WTC11 (cell line): ENCODE data around the gene USP17L29. TPM values are rescaled to one million over a fixed set of nuclear protein-coding genes. Genes with fewer than 3 reads are reported as not detected.
"Not testable (repeated sequence)": the region's sequence is repeated elsewhere in the genome, so short reads cannot be mapped to it uniquely, and the experiment has no call there.

Experiments used
- ATAC-seq: fragments of 200-7000 bp; cut with Tn5 transposase; 2 replicates; pipeline ENCODE4 v1.10.0; 2021; ENCODE audit warnings: mild to moderate bottlenecking, moderate library complexity
- Bru-seq: library from RNA; stranded (reverse); fragments of 400-500 nt; gene quantifications from one replicate; lab custom pipeline; 2021; lab: Mats Ljungman, UMichigan
- CTCF ChIA-PET: fragments of 300-600 bp; sonication (Branson Sonifier 250); formaldehyde crosslinking; loops from one replicate; lab custom pipeline; 2021; ENCODE audit warnings: antibody characterized with exemption; lab: Charles Lee
- POLR2A ChIA-PET: fragments of 350-600 bp; sonication (Branson Sonifier 250); formaldehyde crosslinking; loops from one replicate; lab custom pipeline; 2021; ENCODE audit warnings: antibody characterized with exemption; lab: Charles Lee
- DNase-seq: peaks from one replicate; pipeline ENCODE4 v3.0.0; 2021; ENCODE audit warnings: low spot score
- H3K27ac Mint-ChIP-seq: 2 replicates; pipeline ENCODE4 v1.8.0; 2021; ENCODE audit warnings: mixed read lengths
- H3K27me3 Mint-ChIP-seq: 2 replicates; pipeline ENCODE4 v1.8.0; 2021; ENCODE audit warnings: low read depth, mild to moderate bottlenecking, moderate library complexity, mixed read lengths
- H3K36me3 Mint-ChIP-seq: 2 replicates; pipeline ENCODE4 v1.8.0; 2021; ENCODE audit warnings: mixed read lengths
- H3K4me1 Mint-ChIP-seq: 2 replicates; pipeline ENCODE4 v1.8.0; 2022; ENCODE audit warnings: mixed read lengths
- H3K4me3 Mint-ChIP-seq: 2 replicates; pipeline ENCODE4 v1.8.0; 2021; ENCODE audit warnings: mild to moderate bottlenecking, moderate library complexity, mixed read lengths
- H3K9me3 Mint-ChIP-seq: 2 replicates; pipeline ENCODE4 v1.8.0; 2021; ENCODE audit warnings: mixed read lengths
- long read RNA-seq, 3 experiments: library from RNA in 1 of 3; library from capped mRNA in 1 of 3; library from polyadenylated mRNA in 1 of 3; unstranded in 2 of 3; stranded (forward) in 1 of 3; transcript quantifications; one replicate each; pipeline ENCODE4 v2.0.0, GENCODE V29; 2021
- total RNA-seq: library from RNA; stranded (reverse); gene quantifications from 3 replicates; pipeline ENCODE4 v1.2.3, GENCODE V29; 2021

The USP17L29 gene
- total RNA-seq (not detected in 3 replicates), Bru-seq, nascent RNA (not detected)
- long read RNA-seq, experiment 1: 0 reads
- long read RNA-seq, experiment 2: 0 reads
- long read RNA-seq, experiment 3: 0 reads

DNA sequence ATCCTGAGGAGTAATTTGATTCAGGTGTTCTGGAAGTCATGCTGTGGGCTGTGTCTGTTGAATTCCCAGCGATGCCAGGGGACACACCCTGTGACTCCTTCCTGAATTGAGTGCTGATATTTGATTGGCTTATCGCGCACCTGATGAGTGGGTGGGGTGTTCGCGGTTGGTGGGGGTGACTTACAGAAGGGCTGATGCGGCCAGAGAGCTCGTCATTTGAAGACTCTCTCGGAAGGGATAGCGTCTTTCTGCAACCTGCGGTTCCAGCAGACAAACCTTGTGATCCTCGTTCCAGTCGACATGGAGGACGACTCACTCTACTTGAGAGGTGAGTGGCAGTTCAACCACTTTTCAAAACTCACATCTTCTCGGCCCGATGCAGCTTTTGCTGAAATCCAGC is at the start of gene USP17L29:
TSS of gene USP17L29 (plus strand) at position 301 of the 400 bp plus-strand sequence. CDS start at position 301, 0 bp downstream.
- H3K27me3 Mint-ChIP-seq, H3K9me3 Mint-ChIP-seq, H3K4me1 Mint-ChIP-seq, H3K36me3 Mint-ChIP-seq, CTCF ChIA-PET, POLR2A ChIA-PET, DNase-seq, ATAC-seq, H3K4me3 Mint-ChIP-seq, H3K27ac Mint-ChIP-seq: not testable (repeated sequence)

DNA sequence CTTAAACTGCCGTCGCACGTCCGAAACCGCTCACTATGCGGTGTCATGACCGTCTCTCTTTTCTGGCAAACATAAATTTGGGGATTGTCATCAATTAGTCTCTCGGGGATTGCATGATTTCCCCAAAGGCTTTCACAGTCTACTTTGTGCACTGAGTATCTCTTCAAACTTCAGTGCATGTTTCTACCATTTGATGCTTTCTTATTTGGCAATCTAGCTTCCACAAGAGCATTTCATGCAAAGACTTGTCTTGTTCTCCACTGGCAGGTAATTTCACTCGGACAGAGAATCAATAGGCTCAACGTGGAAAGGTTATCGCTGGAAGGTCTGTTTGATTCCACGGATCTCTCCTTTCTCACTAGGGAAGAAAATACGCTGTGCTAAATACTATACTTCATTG is 29.2 kb upstream of the USP17L29 start:
- DNase-seq, H3K4me3 Mint-ChIP-seq, H3K4me1 Mint-ChIP-seq, POLR2A ChIA-PET, ATAC-seq, H3K27ac Mint-ChIP-seq, H3K36me3 Mint-ChIP-seq, CTCF ChIA-PET, H3K9me3 Mint-ChIP-seq, H3K27me3 Mint-ChIP-seq: not testable (repeated sequence)

DNA sequence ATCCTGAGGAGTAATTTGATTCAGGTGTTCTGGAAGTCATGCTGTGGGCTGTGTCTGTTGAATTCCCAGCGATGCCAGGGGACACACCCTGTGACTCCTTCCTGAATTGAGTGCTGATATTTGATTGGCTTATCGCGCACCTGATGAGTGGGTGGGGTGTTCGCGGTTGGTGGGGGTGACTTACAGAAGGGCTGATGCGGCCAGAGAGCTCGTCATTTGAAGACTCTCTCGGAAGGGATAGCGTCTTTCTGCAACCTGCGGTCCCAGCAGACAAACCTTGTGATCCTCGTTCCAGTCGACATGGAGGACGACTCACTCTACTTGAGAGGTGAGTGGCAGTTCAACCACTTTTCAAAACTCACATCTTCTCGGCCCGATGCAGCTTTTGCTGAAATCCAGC is 28.6 kb upstream of the USP17L29 start, which contains the start of gene USP17L24:
TSS of gene USP17L24 (plus strand) at position 301 of the 400 bp plus-strand sequence. CDS start at position 301, 0 bp downstream.
- H3K36me3 Mint-ChIP-seq, H3K4me3 Mint-ChIP-seq, H3K27me3 Mint-ChIP-seq, H3K4me1 Mint-ChIP-seq, H3K27ac Mint-ChIP-seq, POLR2A ChIA-PET, ATAC-seq, CTCF ChIA-PET, H3K9me3 Mint-ChIP-seq, DNase-seq: not testable (repeated sequence)

DNA sequence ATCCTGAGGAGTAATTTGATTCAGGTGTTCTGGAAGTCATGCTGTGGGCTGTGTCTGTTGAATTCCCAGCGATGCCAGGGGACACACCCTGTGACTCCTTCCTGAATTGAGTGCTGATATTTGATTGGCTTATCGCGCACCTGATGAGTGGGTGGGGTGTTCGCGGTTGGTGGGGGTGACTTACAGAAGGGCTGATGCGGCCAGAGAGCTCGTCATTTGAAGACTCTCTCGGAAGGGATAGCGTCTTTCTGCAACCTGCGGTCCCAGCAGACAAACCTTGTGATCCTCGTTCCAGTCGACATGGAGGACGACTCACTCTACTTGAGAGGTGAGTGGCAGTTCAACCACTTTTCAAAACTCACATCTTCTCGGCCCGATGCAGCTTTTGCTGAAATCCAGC is 23.8 kb upstream of the USP17L29 start, which contains the start of gene USP17L25:
TSS of gene USP17L25 (plus strand) at position 301 of the 400 bp plus-strand sequence. CDS start at position 301, 0 bp downstream.
- POLR2A ChIA-PET, H3K4me3 Mint-ChIP-seq, H3K9me3 Mint-ChIP-seq, DNase-seq, ATAC-seq, H3K4me1 Mint-ChIP-seq, H3K27me3 Mint-ChIP-seq, H3K36me3 Mint-ChIP-seq, CTCF ChIA-PET, H3K27ac Mint-ChIP-seq: not testable (repeated sequence)

DNA sequence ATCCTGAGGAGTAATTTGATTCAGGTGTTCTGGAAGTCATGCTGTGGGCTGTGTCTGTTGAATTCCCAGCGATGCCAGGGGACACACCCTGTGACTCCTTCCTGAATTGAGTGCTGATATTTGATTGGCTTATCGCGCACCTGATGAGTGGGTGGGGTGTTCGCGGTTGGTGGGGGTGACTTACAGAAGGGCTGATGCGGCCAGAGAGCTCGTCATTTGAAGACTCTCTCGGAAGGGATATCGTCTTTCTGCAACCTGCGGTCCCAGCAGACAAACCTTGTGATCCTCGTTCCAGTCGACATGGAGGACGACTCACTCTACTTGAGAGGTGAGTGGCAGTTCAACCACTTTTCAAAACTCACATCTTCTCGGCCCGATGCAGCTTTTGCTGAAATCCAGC is 19.1 kb upstream of the USP17L29 start, which contains the start of gene USP17L26:
TSS of gene USP17L26 (plus strand) at position 301 of the 400 bp plus-strand sequence. CDS start at position 301, 0 bp downstream.
- H3K4me3 Mint-ChIP-seq, POLR2A ChIA-PET, ATAC-seq, H3K36me3 Mint-ChIP-seq, H3K9me3 Mint-ChIP-seq, H3K4me1 Mint-ChIP-seq, CTCF ChIA-PET, H3K27ac Mint-ChIP-seq, DNase-seq, H3K27me3 Mint-ChIP-seq: not testable (repeated sequence)

DNA sequence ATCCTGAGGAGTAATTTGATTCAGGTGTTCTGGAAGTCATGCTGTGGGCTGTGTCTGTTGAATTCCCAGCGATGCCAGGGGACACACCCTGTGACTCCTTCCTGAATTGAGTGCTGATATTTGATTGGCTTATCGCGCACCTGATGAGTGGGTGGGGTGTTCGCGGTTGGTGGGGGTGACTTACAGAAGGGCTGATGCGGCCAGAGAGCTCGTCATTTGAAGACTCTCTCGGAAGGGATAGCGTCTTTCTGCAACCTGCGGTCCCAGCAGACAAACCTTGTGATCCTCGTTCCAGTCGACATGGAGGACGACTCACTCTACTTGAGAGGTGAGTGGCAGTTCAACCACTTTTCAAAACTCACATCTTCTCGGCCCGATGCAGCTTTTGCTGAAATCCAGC is 14.3 kb upstream of the USP17L29 start, which contains the start of gene USP17L5:
TSS of gene USP17L5 (plus strand) at position 301 of the 400 bp plus-strand sequence. CDS start at position 301, 0 bp downstream.
- H3K9me3 Mint-ChIP-seq, H3K27me3 Mint-ChIP-seq, CTCF ChIA-PET, ATAC-seq, H3K27ac Mint-ChIP-seq, H3K36me3 Mint-ChIP-seq, POLR2A ChIA-PET, DNase-seq, H3K4me1 Mint-ChIP-seq, H3K4me3 Mint-ChIP-seq: not testable (repeated sequence)

DNA sequence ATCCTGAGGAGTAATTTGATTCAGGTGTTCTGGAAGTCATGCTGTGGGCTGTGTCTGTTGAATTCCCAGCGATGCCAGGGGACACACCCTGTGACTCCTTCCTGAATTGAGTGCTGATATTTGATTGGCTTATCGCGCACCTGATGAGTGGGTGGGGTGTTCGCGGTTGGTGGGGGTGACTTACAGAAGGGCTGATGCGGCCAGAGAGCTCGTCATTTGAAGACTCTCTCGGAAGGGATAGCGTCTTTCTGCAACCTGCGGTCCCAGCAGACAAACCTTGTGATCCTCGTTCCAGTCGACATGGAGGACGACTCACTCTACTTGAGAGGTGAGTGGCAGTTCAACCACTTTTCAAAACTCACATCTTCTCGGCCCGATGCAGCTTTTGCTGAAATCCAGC is 9.6 kb upstream of the USP17L29 start, which contains the start of gene USP17L27:
TSS of gene USP17L27 (plus strand) at position 301 of the 400 bp plus-strand sequence. CDS start at position 301, 0 bp downstream.
- H3K36me3 Mint-ChIP-seq, ATAC-seq, H3K27ac Mint-ChIP-seq, H3K4me3 Mint-ChIP-seq, H3K9me3 Mint-ChIP-seq, POLR2A ChIA-PET, H3K4me1 Mint-ChIP-seq, CTCF ChIA-PET, H3K27me3 Mint-ChIP-seq, DNase-seq: not testable (repeated sequence)

GRCh38 chr4:9348593-9348992 is 4.8 kb upstream of the USP17L29 start, which contains the start of gene USP17L28:
TSS of gene USP17L28 (plus strand) at chr4:9348893. CDS start at chr4:9348893, 0 bp downstream.
- ATAC-seq, H3K36me3 Mint-ChIP-seq, H3K4me1 Mint-ChIP-seq, H3K4me3 Mint-ChIP-seq, DNase-seq, H3K27ac Mint-ChIP-seq, H3K27me3 Mint-ChIP-seq, POLR2A ChIA-PET, CTCF ChIA-PET, H3K9me3 Mint-ChIP-seq: not testable (repeated sequence)

- ATAC-seq, H3K36me3 Mint-ChIP-seq, CTCF ChIA-PET, H3K27me3 Mint-ChIP-seq, POLR2A ChIA-PET, DNase-seq, H3K27ac Mint-ChIP-seq, H3K4me3 Mint-ChIP-seq, H3K9me3 Mint-ChIP-seq, H3K4me1 Mint-ChIP-seq: not testable (repeated sequence)
Observed at GRCh38 chr4:9350866-9351265, 2.6 kb upstream of the USP17L29 start.

DNA sequence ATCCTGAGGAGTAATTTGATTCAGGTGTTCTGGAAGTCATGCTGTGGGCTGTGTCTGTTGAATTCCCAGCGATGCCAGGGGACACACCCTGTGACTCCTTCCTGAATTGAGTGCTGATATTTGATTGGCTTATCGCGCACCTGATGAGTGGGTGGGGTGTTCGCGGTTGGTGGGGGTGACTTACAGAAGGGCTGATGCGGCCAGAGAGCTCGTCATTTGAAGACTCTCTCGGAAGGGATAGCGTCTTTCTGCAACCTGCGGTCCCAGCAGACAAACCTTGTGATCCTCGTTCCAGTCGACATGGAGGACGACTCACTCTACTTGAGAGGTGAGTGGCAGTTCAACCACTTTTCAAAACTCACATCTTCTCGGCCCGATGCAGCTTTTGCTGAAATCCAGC is 9.4 kb downstream of the USP17L29 start, which contains the start of gene USP17L30:
TSS of gene USP17L30 (plus strand) at position 301 of the 400 bp plus-strand sequence. CDS start at position 301, 0 bp downstream.
- H3K4me1 Mint-ChIP-seq, POLR2A ChIA-PET, H3K4me3 Mint-ChIP-seq, ATAC-seq, DNase-seq, H3K36me3 Mint-ChIP-seq, CTCF ChIA-PET, H3K27ac Mint-ChIP-seq, H3K27me3 Mint-ChIP-seq, H3K9me3 Mint-ChIP-seq: not testable (repeated sequence)

- ATAC-seq, H3K4me1 Mint-ChIP-seq, CTCF ChIA-PET, DNase-seq, POLR2A ChIA-PET, H3K27me3 Mint-ChIP-seq, H3K27ac Mint-ChIP-seq, H3K4me3 Mint-ChIP-seq: not testable (repeated sequence)
- Mint-ChIP-seq H3K36me3 (peaks cover 32% of the 10 kb centered on the region), H3K9me3 (peaks cover 64% of the 10 kb centered on the region)
Observed at GRCh38 chr4:9379881-9380280, 26.4 kb downstream of the USP17L29 start.
